Loucy (cell line): Measurements from ENCODE around the gene ZDHHC14.

Experiments used
- CTCF ChIP-seq: fragments of 200-600 bp; sonication (generic); conservative IDR thresholded peaks from 2 replicates; pipeline ENCODE4 v1.5.1; 2014; ENCODE audit warnings: mild to moderate bottlenecking, antibody characterized with exemption, low read length
- EZH2phosphoT487 ChIP-seq: fragments of 200-600 bp; IDR thresholded peaks from 2 replicates; pipeline ENCODE4 v1.6.1; 2018; ENCODE audit warnings: antibody characterized with exemption, mild to moderate bottlenecking, moderate library complexity, borderline replicate concordance

- TF ChIP-seq CTCF (no peak), EZH2phosphoT487 (no peak)
These were observed 19.1 kb upstream of the ZDHHC14 start for GRCh38 chr6:157361886-157362285.
